HG02973 (cell line): Measurements from ENCODE around the gene SYNM.

Source experiments
- ATAC-seq: cut with Tn5 transposase; IDR thresholded peaks from one replicate; pipeline ENCODE4 v1.9.1; 2021; ENCODE audit warnings: moderate library complexity; ENCODE audit not compliant: unreplicated experiment

SYNM gene

DNA sequence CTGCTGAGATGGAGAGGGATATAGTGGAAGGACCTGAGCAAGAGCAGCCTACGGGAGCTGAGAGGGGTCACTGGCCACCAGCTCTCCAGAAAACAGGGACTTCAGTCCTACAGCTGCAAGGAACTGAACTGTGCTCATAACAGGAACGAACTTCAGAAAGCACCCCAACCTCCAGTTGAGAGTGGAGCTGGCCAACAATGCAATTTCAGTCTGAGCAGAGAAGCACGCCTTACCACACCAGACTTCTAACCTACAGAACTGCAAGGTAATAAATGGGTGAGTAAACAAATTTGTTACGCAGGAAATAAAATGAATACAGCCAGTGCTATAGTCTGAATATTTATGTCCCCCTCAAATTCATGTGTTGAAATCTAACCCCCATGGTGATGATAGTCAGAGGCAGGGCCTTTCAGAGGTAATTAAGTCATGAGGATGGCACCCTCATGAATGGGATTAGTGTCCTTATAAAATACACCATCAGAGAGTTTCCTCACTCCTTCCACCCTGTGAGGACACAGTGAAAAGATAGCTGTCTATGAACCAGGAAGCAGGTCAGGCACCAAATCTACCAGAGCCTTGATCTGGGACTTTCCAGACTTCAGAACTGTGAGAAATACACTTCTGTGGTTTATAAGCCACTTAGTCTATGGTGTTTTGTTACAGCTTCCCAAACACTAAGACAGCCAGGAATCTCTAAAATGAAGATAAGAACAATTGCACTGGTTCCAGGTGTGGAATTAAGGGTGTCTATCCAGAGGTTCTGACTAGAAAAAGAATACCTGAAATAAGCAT lies 58.6 kb downstream of the SYNM start:
- ATAC-seq: no peak

DNA sequence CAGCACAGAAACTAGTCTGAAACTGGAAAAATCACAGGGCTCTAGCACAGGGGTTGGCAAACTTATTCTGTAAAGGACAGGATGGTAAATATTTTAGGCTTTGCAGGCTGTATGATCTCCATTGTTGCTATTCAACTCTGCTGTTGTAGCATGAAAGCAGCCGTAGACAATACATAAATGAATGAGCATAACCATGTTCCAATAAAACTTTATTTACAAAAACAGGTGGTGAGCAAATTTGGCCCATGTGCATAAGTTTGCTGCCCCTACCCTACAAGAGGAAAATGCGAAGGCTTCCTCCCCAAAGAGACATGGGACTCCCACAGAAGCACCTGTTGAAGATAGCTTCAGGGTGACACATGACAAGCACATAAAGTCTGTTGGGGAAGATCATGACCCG lies 59.2 kb downstream of the SYNM start:
- ATAC-seq: no peak

DNA sequence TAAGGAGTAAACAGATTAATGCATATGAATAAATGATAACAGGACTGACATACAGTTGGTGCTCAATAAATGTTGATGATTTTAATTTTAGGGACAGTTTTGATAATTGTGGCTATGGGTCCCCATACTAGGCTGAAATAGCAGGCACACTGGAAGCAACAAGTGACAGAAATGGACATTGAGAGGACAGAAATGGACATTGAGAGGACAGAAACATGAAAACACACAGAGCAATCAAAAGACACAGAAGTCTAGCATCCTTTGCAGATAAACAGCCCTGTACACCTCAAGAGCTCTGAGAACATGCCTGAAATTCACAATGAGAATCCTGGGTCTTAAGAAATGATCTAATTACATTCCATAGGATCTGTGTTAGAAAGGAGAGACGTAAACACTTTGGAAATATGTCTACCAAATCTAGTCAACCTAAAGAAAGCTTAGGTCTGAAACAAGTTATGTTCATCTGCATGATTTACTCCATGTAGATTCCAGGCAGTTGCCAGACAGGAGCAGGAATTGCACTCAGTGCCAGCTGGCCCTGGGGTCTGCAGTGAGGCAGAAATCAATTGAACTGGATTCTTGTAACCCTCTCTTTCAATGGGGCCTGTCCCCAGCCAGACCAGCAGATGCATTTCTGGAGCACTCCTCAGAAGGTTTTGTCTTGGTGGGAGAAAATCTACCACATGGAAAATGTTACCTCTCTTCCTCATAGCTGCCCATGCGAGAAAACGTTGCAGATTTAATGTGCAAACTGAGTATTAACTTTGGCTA lies 60.3 kb downstream of the SYNM start:
- ATAC-seq: no peak

GRCh38 chr15:99165956-99166689 lies 61.2 kb downstream of the SYNM start:
- ATAC-seq: no peak

DNA sequence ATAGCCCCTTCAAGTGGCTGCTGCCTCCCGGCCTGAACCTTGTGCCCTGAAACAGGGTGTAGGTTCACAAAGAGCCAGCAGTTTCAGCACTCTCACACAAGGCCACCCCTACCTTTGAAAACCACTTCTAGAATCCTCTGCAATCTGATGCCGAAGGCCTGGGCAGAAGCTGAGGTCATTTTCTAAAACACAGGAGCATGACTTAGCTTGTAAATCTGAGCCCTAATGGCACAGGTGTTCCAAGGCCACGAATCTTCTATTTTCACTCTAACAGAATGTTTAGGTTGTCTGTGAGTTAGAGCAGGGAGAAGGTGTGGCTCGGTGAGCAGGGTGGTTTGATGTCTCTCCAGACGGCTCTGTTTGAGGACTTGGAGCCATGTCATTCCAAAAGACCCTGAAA lies 62.3 kb downstream of the SYNM start:
- no peak for ATAC-seq

GRCh38 chr15:99167640-99168039 lies 62.8 kb downstream of the SYNM start:
- ATAC-seq: peak; percentile 43

DNA sequence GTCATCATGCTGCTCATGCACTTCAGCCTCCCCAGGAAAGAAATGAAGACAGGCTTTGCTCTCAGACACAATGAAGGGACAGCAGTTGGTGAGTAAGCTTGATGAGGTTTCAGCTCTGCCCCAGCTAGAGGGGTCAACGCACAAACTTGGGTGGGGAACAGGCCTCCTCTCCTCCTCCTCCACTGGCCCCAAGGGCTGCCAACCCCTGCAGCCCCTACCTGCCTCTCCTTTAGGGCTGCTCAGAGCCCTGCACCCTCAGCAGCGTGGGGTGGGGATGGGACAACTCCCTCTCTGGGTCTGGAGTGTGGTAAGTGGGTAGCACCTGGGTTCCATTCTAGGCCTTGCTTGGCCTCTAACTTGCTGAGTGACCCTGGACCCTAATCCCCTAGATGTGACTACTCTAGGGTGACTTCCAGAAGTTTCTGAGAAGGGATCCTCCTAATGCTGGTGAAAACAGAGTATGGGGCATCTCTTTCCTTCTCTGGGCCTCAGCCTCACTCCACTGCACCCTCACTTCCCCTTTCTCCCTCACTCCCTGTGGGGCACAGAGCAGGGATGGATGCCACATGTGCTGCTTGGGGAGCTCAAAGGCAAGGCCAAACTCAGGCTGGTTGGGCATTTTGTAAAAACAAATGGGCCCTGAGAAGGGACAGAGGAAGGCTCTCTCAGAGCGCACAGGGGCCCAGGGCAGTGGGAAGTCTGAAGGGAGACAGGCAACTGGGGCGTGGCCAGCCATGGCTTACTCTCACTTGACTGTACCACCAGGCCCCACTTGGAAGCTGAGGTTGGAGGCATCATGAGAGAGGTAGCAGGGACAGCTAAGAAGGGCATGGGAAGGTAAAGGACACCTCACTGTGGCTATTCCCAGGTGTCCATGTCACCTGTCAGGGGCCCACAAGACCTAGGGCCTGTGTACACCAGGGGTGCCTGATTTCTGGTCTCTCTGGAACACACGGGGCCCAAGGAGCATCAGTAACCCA lies 64.0 kb downstream of the SYNM start:
- ATAC-seq: no peak

DNA sequence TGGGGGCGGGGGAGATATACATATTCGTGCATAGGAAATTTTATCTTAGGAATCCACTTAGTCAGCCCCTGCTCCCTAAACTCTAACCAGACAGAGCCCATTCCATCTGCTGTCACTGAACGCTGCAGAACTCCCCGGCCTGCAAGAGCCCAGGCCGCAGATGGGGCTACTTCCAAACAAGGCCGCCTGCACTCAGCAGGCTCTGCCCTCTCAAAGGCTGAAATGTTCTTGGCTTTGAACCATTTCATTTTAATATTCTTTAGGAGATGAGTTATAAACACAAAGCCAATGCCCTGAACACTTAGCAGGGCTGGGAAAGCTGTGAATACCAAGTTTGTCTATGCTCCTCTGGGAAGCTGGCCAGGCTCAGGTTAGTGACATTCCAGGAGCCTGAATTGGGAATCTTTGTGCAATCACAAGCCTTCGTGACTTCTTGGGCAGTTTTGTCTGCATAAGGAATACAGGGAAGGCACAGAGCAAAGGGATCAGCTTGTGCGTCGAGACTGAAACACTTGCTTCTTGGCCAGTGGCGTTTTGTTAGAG lies 65.0 kb downstream of the SYNM start:
- no peak for ATAC-seq

DNA sequence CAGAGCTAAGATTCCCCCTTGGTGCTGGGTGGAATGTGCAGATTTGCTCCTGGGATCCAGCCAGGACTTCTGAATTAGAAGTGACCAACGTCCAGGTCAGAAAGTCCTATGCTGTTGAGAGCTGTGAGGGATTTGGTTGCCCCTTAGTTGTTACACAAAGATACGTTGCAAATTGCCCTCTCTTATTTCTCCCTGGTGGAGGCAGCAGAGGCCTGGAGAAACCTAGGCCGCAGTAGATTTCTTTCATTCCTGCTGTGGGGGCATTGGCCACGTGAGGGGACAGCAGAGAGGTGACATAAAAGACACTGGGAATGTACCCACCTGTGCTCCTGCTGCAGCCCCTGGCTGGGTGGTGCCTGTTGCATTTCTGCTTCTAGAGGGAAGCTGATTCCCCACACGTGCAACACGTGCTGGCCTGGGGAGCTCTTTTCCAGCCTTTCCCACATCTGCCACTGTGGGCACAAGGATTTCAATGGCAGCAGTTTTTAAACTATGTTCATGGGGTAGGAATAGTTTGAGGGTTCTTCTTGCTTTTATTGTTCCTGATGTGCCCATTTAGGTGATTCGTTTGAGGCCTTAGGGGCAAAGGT lies 65.7 kb downstream of the SYNM start:
- no peak for ATAC-seq

DNA sequence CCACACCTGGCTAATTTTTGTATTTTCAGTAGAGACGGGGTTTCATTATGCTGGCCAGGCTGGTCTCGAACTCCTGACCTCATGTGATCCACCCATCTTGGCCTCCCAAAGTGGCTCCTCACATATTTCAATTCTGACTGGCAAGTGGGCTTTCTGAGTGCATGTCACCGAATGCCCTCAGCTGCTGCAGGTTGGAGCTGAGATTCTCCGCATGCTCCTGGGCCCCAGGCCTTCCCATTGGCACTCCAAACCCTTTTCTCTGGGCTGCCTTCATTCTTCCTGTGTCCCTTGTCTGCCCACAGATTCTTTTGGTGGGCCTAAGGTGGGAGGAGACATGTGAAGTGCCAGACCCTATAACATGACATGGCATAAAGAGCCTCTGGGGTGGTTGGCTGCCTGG lies 67.3 kb downstream of the SYNM start:
- ATAC-seq: no peak

DNA sequence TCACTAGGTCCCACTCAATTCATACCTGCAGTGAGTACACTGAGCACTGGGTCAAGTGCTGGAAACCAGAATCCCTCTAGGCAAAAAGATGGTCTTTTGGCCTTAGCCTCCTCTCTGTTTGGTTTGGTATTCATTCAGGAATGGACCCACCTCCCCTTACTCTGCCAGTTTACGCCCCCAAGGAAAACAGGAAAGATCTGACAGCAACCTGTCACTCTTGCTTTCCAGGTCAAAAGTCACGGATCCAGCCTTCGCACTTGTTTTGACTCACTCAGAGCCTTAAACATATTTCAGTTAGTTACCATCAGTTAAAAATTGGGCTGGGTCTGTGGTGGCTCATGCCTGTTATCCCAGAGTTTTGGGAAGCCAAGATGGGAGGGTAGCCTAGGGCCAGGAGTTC lies 68.1 kb downstream of the SYNM start:
- ATAC-seq: no peak

DNA sequence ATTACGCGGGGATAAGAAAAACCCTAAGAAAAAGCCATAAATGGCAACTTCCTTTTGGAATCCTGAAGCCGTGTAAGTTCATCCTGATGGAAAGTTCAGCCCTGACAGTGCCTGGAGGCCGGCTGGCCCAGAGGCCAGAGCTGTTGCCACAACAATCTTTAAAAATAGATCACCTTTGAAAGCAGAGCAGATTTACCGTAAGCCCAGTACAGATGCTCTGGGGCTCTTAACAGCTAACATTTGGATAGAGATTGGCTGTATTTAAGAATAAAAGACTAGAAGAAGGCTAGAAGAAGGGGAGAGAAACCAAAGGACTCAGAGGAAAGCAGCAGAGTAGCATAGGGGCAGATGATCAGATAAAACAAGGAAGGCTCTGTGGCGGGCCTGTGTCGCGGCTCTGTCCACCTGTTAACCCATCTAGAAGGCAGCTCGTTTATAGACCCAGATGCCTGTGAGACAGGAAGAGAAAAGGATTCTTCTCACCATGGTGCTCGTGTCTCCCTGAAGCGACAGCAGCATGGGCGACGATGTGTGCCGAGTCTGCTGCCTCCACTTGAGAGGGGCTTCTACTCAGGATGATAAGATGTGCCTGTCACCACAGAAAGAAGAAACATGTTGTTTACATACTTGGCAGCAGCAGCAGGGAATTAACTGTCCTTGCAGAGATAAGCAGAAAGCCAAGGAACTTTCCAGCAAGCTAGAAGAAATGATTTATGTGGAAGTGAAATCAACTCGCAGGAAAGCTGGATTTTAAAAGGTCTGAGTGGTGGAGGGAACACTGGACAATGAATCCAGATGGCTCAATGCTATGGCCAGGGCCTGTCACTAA lies 69.9 kb downstream of the SYNM start:
- ATAC-seq: no peak

- ATAC-seq: no peak
These were observed 71.9 kb downstream of the SYNM start for GRCh38 chr15:99176757-99177156.

- no peak for ATAC-seq
These were observed 72.8 kb downstream of the SYNM start for GRCh38 chr15:99177679-99178078.

GRCh38 chr15:99180086-99180963 lies 75.4 kb downstream of the SYNM start:
- no peak for ATAC-seq

- no peak for ATAC-seq
These were observed 76.1 kb downstream of the SYNM start for GRCh38 chr15:99180964-99181306.

GRCh38 chr15:99181545-99181971 lies 76.7 kb downstream of the SYNM start:
- no peak for ATAC-seq

DNA sequence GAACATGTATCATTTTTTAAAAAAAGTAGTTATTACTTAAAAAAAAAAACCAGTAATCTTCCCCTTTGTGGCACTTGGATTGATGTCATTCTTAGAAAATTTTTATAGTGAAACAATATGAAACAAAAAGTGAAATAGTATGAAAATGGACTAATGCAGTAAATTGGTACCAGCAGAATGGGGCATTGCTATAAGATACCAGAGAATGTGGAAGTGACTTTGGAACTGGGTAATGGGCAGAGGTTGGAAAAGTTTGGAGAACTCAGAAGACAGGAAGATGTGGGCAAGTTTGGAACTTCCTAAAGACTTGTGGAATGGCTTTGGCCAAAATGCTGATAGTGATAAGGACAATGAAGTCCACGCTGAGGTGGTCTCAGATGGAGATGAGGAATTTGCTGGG lies 77.9 kb downstream of the SYNM start:
- ATAC-seq: no peak
